WERI-Rb-1 (cell line): ENCODE data around the gene C10orf71.

Experiments
- DNase-seq: peaks from one replicate; pipeline ENCODE4 v3.0.0-alpha.2; 2020
- H3K27ac ChIP-seq: fragments of 250-450 bp; sonication (Bioruptor Pico); 2 replicates; pipeline ENCODE4 v1.5.1; 2020; ENCODE audit warnings: mild to moderate bottlenecking, moderate library complexity
- H3K27me3 ChIP-seq: fragments of 250-450 bp; sonication (Bioruptor Pico); 2 replicates; pipeline ENCODE4 v1.5.1; 2021; ENCODE audit warnings: mild to moderate bottlenecking, low read depth, moderate library complexity; ENCODE audit not compliant: insufficient read depth, severe bottlenecking
- H3K36me3 ChIP-seq: fragments of 250-450 bp; sonication (Bioruptor Pico); 2 replicates; pipeline ENCODE4 v1.5.1; 2020; ENCODE audit warnings: mild to moderate bottlenecking, moderate library complexity
- H3K4me3 ChIP-seq: 2 replicates; pipeline ENCODE4 v1.5.1; 2011; ENCODE audit warnings: low read depth, mild to moderate bottlenecking, control low read depth, low read length
- H3K9me3 ChIP-seq: fragments of 250-450 bp; sonication (Bioruptor Pico); 2 replicates; pipeline ENCODE4 v1.5.1; 2021; ENCODE audit warnings: mild to moderate bottlenecking, moderate library complexity; ENCODE audit not compliant: severe bottlenecking
- CTCF ChIP-seq: IDR thresholded peaks from 2 replicates; pipeline ENCODE4 v1.5.1; 2011; ENCODE audit warnings: low read depth, mild to moderate bottlenecking, control low read depth, inconsistent platforms, low read length

Gene C10orf71, protein sequence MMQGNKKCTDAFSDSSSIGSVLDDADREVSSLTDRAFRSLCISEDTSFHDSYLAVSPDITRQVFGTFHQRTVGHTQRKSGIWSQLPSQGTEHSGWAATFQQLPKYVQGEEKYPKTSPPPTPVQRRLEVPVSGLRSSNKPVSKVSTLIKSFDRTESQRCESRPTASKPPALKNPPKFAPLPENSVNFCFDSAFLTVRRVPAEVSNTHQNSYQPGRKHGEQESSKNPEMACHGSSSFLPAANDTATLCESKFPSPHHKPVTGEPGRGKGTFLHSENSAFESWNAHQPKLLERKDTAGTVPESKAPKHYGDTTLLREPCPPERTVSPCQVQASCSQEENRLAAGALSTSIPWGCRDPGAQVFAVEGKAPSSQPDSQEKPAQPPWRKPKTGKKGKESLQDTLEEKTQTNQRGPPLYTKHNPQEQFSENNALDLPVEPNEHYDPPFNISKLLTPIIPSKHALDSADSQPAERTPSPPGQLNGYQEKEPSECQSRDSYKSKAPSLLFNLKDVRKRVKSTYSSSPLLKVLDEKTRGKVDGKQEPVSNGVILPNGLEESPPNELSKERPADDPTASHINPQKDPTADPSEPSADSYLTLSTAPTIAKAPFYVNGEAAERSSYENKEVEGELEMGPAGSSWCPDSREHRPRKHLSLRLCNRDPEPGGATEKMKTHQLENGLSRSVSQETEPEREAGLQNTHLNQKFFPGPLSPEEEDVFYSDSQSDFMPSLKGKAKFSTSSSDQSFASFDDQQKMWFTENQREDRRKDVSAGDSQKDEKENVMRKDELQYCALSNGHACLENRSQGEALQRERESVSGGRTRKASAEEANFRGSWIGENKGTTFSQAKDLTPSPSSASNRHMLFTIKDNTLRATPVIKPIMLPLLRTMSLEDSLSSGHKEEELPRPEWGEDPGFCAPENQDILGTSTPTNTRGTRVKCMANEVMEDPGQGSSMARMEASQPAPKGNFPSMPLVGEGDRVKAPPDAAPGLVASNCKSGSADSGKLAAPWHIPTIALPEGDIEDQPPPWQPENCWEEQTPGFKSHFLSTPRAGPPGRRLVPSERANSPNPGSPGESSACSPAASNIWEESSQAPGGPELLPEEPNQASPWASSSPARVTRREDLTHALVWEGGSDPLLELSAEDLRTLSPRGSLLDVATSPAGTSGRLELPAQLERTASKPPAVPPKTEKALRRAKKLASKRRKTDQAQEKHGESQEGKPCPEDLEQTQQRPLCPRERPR (N-terminal part only)

DNA sequence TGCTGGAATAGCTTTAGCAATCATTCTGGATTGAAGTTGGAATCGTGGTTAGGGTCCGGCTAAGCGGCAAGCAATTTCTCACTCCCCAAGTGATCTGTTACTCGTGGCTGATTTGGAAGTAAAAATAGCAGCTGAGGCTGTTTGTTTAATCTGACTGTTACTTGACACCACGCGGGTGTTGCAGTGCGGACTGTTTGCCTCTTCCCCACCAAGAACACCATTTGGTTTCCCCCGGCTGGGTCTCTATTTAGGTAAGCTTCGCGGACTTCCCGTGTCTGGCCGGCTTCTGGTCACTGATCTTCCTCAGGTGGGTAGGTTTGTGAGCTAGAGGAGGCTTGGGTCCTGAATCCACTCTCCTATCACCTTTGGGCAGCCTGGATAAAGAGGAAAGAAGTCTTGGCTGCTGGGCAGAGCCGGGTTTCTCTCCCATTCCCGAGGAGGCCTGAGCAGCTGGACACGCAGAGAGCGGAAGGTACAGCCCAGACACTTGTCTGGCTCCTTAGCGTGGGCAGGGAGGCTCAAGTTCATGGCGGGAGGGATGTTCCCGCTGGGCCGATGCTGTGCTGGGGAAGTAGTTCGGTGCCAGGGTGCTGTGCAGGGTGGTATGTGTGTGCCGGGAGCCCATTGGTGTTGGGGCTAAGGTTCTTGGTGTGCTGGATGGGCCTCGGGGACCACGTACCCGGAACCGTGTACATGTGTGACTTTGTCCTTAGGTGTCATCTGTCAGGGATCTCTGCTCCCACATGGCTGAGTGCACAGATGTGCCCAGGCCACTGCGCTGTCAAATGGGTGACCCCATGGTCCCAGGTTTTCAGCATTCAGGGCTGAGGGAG lies at the start of gene C10orf71:
Gene C10orf71, plus strand, starts transcription at position 188 of the 833 bp plus-strand sequence. CDS start 23,376 bp downstream, outside the sequence.
- no peak for DNase-seq
- TF ChIP-seq CTCF = no peak
- Histone ChIP-seq H3K4me3 (no peak within 1 kb of the TSS), H3K36me3 (no peaks in the 10 kb centered on the region), H3K27me3 (no peaks in the 10 kb centered on the region), H3K27ac (no peak within 1 kb of the TSS), H3K9me3 (no peaks in the 10 kb centered on the region)

DNA sequence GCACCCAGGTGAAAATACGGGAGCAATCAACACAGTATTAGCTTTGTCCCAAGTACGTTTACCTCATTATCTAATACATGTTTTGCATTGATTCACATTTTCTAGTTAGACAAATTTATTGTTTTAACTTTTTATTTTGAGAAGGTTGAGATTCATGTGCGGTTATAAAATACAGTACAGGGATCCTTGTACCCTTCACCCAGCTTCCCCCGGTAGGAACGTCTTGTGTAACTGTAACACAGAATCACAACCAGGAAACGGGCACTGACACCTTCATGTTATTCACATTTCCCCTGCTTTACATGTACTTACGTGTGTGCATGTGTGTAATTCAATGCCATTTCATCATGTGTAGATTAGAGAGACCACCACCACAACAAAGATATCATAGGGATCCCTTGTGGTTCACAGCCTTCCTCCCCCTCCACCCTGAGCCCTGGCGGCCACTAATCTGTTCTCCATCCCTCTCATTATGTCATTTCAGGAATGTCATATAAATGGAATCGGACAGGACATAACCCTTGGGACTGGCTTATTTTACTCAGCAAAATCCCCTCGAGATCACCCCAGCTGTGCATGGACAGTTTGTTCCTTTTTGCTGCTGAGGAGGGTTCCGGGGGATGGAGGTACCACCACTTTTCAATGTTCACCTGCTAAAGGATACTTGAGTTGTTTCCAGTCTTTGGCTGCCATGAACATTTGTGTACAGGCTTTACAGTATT lies 46.5 kb upstream of the C10orf71 start:
- H3K36me3 ChIP-seq = no peaks in the 10 kb centered on the region
- DNase-seq = no peak
- H3K9me3 ChIP-seq = no peaks in the 10 kb centered on the region
- no peak overlapping the region for H3K4me3 ChIP-seq
- no peak overlapping the region for H3K27ac ChIP-seq
- no peaks in the 10 kb centered on the region for H3K27me3 ChIP-seq
- no peak for TF ChIP-seq CTCF

- DNase-seq = no peak
- Histone ChIP-seq H3K9me3 (no peaks in the 10 kb centered on the region), H3K27ac (no peak overlapping the region), H3K4me3 (no peak overlapping the region), H3K36me3 (no peaks in the 10 kb centered on the region), H3K27me3 (no peaks in the 10 kb centered on the region)
- no peak for TF ChIP-seq CTCF
Observed at GRCh38 chr10:49253340-49253906, 45.5 kb upstream of the C10orf71 start.

GRCh38 chr10:49254150-49254549 lies 44.8 kb upstream of the C10orf71 start:
- no peak for DNase-seq
- Histone ChIP-seq H3K27ac (no peak overlapping the region), H3K27me3 (no peaks in the 10 kb centered on the region), H3K36me3 (no peaks in the 10 kb centered on the region), H3K4me3 (no peak overlapping the region), H3K9me3 (no peaks in the 10 kb centered on the region)
- no peak for TF ChIP-seq CTCF
